ENCODE data around the gene PCBP3.
"Not testable (repeated sequence)": the region's sequence is repeated elsewhere in the genome, so short reads cannot be mapped to it uniquely, and the experiment has no call there.

The PCBP3 gene

GRCh38 chr21:45889961-45890360, 246.4 kb downstream of the PCBP3 start:
- DNase-seq: no peak

GRCh38 chr21:45891388-45892155, 248.0 kb downstream of the PCBP3 start:
- no peak for DNase-seq

GRCh38 chr21:45892156-45892915, 248.8 kb downstream of the PCBP3 start:
- no peak for DNase-seq

GRCh38 chr21:45892916-45893739, 249.6 kb downstream of the PCBP3 start:
- no peak for DNase-seq

GRCh38 chr21:45893740-45894449, 250.4 kb downstream of the PCBP3 start:
- DNase-seq: no peak

GRCh38 chr21:45894450-45894825, 250.9 kb downstream of the PCBP3 start:
- DNase-seq: no peak

- no peak for DNase-seq
Measured at GRCh38 chr21:45894906-45895777, 251.6 kb downstream of the PCBP3 start.

GRCh38 chr21:45895778-45896370, 252.3 kb downstream of the PCBP3 start:
- no peak for DNase-seq

- DNase-seq: not testable (repeated sequence)
Measured at GRCh38 chr21:45896431-45896830, 252.9 kb downstream of the PCBP3 start.

- DNase-seq: no peak
Measured at GRCh38 chr21:45897191-45898027, 253.9 kb downstream of the PCBP3 start.

- DNase-seq: no peak
Measured at GRCh38 chr21:45898028-45898350, 254.5 kb downstream of the PCBP3 start.

GRCh38 chr21:45898781-45899180, 255.3 kb downstream of the PCBP3 start:
- DNase-seq: no peak

- DNase-seq: no peak
Measured at GRCh38 chr21:45899317-45900033, 255.9 kb downstream of the PCBP3 start.

- DNase-seq: no peak
Measured at GRCh38 chr21:45900034-45900868, 256.7 kb downstream of the PCBP3 start.

GRCh38 chr21:45901061-45901690, 257.7 kb downstream of the PCBP3 start:
- no peak for DNase-seq

- DNase-seq: no peak
Measured at GRCh38 chr21:45902292-45902995, 258.9 kb downstream of the PCBP3 start.
